H9 (cell line): Measurements from ENCODE around the gene HMOX1. TPM values are rescaled to one million over a fixed set of nuclear protein-coding genes. Genes with fewer than 3 reads are reported as not detected.

ENCODE experiments used
- DNase-seq: peaks from one replicate; pipeline ENCODE4 v3.0.0-alpha.2; 2017
- H2AFZ ChIP-seq: one replicate; pipeline ENCODE4 v1.6.1; 2013; ENCODE audit warnings: mild to moderate bottlenecking, low read length, control low read depth, moderate library complexity
- H2AK5ac ChIP-seq: 2 replicates; pipeline ENCODE4 v1.6.1; 2013; ENCODE audit warnings: low read length, control low read depth, mixed read lengths; ENCODE audit not compliant: insufficient read length
- H2BK120ac ChIP-seq: one replicate; pipeline ENCODE4 v1.6.1; 2013; ENCODE audit warnings: low read depth, mild to moderate bottlenecking, low read length, control low read depth, inconsistent platforms; ENCODE audit not compliant: poor library complexity, severe bottlenecking
- H2BK12ac ChIP-seq: 2 replicates; pipeline ENCODE4 v1.6.1; 2013; ENCODE audit warnings: low read length, control low read depth, mixed read lengths, low read depth; ENCODE audit not compliant: insufficient read length
- H2BK15ac ChIP-seq: 2 replicates; pipeline ENCODE4 v1.6.1; 2013; ENCODE audit warnings: low read depth, low read length, control low read depth
- H2BK20ac ChIP-seq: one replicate; pipeline ENCODE4 v1.6.1; 2013; ENCODE audit warnings: low read depth, mild to moderate bottlenecking, low read length, control low read depth, inconsistent platforms; ENCODE audit not compliant: poor library complexity, severe bottlenecking
- H2BK5ac ChIP-seq: 2 replicates; pipeline ENCODE4 v1.6.1; 2013; ENCODE audit warnings: low read length, control low read depth, mixed read lengths; ENCODE audit not compliant: insufficient read length
- H3K14ac ChIP-seq: 2 replicates; pipeline ENCODE4 v1.6.1; 2013; ENCODE audit warnings: low read length, control low read depth; ENCODE audit not compliant: insufficient read depth
- H3K18ac ChIP-seq: 2 replicates; pipeline ENCODE4 v1.6.1; 2013; ENCODE audit warnings: low read depth, mild to moderate bottlenecking, mixed read lengths, low read length, control low read depth; ENCODE audit not compliant: insufficient read length
- H3K23ac ChIP-seq: 2 replicates; pipeline ENCODE4 v1.6.1; 2013; ENCODE audit warnings: low read length, control low read depth, mixed read lengths, low read depth; ENCODE audit not compliant: insufficient read length
- H3K23me2 ChIP-seq: 2 replicates; pipeline ENCODE4 v1.6.1; 2013; ENCODE audit warnings: low read depth, mild to moderate bottlenecking, mixed read lengths, low read length, control low read depth; ENCODE audit not compliant: insufficient read length, poor library complexity, severe bottlenecking
- H3K27ac ChIP-seq: 2 replicates; pipeline ENCODE4 v1.5.1; 2013; ENCODE audit warnings: low read length, control low read depth, mixed read lengths, low read depth; ENCODE audit not compliant: insufficient read length
- H3K27me3 ChIP-seq: 2 replicates; pipeline ENCODE4 v1.6.1; 2013; ENCODE audit warnings: low read length, control low read depth, inconsistent platforms; ENCODE audit not compliant: insufficient read depth
- H3K4ac ChIP-seq: 2 replicates; pipeline ENCODE4 v1.6.1; 2013; ENCODE audit warnings: low read depth, mild to moderate bottlenecking, control low read depth, inconsistent platforms, low read length, moderate library complexity
- H3K4me1 ChIP-seq: 2 replicates; pipeline ENCODE4 v1.6.1; 2013; ENCODE audit warnings: low read length, control low read depth, inconsistent platforms; ENCODE audit not compliant: insufficient read depth
- H3K4me2 ChIP-seq: 2 replicates; pipeline ENCODE4 v1.6.1; 2013; ENCODE audit warnings: low read length, control low read depth, mixed read lengths; ENCODE audit not compliant: insufficient read length, insufficient read depth
- H3K56ac ChIP-seq: 2 replicates; pipeline ENCODE4 v1.6.1; 2013; ENCODE audit warnings: low read depth, mild to moderate bottlenecking, mixed read lengths, low read length, control low read depth; ENCODE audit not compliant: insufficient read length
- H3K79me1 ChIP-seq: 2 replicates; pipeline ENCODE4 v1.6.1; 2013; ENCODE audit warnings: low read depth, mild to moderate bottlenecking, moderate library complexity, low read length, control low read depth, inconsistent platforms; ENCODE audit not compliant: insufficient read depth, poor library complexity, severe bottlenecking
- H3K79me2 ChIP-seq: 2 replicates; pipeline ENCODE4 v1.6.1; 2013; ENCODE audit warnings: low read length, control low read depth, inconsistent platforms; ENCODE audit not compliant: insufficient read depth
- H3K9ac ChIP-seq: 2 replicates; pipeline ENCODE4 v1.6.1; 2013; ENCODE audit warnings: low read length, control low read depth, mixed read lengths; ENCODE audit not compliant: insufficient read length; ENCODE audit errors: extremely low read depth
- H3K9me3 ChIP-seq: one replicate; pipeline ENCODE4 v1.6.1; 2013; ENCODE audit warnings: low read depth, low read length, inconsistent platforms; ENCODE audit not compliant: control insufficient read depth
- H3T11ph ChIP-seq: one replicate; pipeline ENCODE4 v1.6.1; 2013; ENCODE audit warnings: mild to moderate bottlenecking, low read length, control low read depth, inconsistent platforms
- H4K20me1 ChIP-seq: one replicate; pipeline ENCODE4 v1.6.1; 2013; ENCODE audit not compliant: control insufficient read depth, insufficient read length, insufficient read depth
- H4K5ac ChIP-seq: 2 replicates; pipeline ENCODE4 v1.6.1; 2013; ENCODE audit warnings: low read depth, mild to moderate bottlenecking, mixed read lengths, low read length, control low read depth; ENCODE audit not compliant: insufficient read length
- H4K8ac ChIP-seq: replicated peaks from 2 replicates; pipeline ENCODE4 v1.6.1; 2013; ENCODE audit warnings: low read length, control low read depth, mixed read lengths, low read depth; ENCODE audit not compliant: insufficient read length
- H4K91ac ChIP-seq: 2 replicates; pipeline ENCODE4 v1.6.1; 2013; ENCODE audit warnings: low read depth, mild to moderate bottlenecking, moderate library complexity, mixed read lengths, low read length, control low read depth; ENCODE audit not compliant: insufficient read length
- H3K27ac Mint-ChIP-seq, 3 experiments: 2 replicates in 2 of 3; 3 replicates in 1 of 3; pipeline ENCODE4 v1.8.0; 2020 to 2021; ENCODE audit warnings: mixed read lengths in 3 of 3, mild to moderate bottlenecking in 1 of 3, moderate library complexity in 1 of 3
- H3K27me3 Mint-ChIP-seq: 2 replicates; pipeline ENCODE4 v1.8.0; 2021; ENCODE audit warnings: low read depth, mild to moderate bottlenecking, moderate library complexity, mixed read lengths
- H3K36me3 Mint-ChIP-seq, 3 experiments: 2 replicates in 2 of 3; 3 replicates in 1 of 3; pipeline ENCODE4 v1.8.0; 2020 to 2021; ENCODE audit warnings: low read depth in 3 of 3, mixed read lengths in 3 of 3; ENCODE audit not compliant: insufficient read depth in 1 of 3
- H3K4me1 Mint-ChIP-seq, 2 experiments: 2 replicates each; pipeline ENCODE4 v1.8.0; 2020; ENCODE audit warnings: mixed read lengths in 2 of 2
- H3K4me3 Mint-ChIP-seq, 2 experiments: 2 replicates in 1 of 2; 3 replicates in 1 of 2; pipeline ENCODE4 v1.8.0; 2020 to 2021; ENCODE audit warnings: mild to moderate bottlenecking in 2 of 2, mixed read lengths in 2 of 2, moderate library complexity in 1 of 2
- H3K9me3 Mint-ChIP-seq, 2 experiments: 2 replicates in 1 of 2; 3 replicates in 1 of 2; pipeline ENCODE4 v1.8.0; 2020; ENCODE audit warnings: mild to moderate bottlenecking in 2 of 2, mixed read lengths in 2 of 2, moderate library complexity in 1 of 2
- WGBS: extraction: QIAGEN DNeasy Blood & Tissue Kit; methylation state at CpG from one replicate; pipeline ENCODE4 v1.1.7; 2013; ENCODE audit warnings: missing lambda C conversion rate, low lambda C conversion rate, mixed read lengths; ENCODE audit not compliant: insufficient read length; ENCODE audit errors: extremely low coverage; 5-methylcytosine and 5-hydroxymethylcytosine counted together
- total RNA-seq: library from RNA; stranded (reverse); gene quantifications from 2 replicates; pipeline ENCODE4 v1.2.1, GENCODE V29; 2021
- TF ChIP-seq, protein P1 (sequence below): fragments of 200-600 bp; sonication (generic); conservative IDR thresholded peaks from 3 replicates; pipeline ENCODE4 v1.8.0; 2021; ENCODE audit warnings: antibody characterized with exemption, mild to moderate bottlenecking

HMOX1 gene
- total RNA-seq, 1 experiment from 2014 or later: 22.7 TPM

DNA sequence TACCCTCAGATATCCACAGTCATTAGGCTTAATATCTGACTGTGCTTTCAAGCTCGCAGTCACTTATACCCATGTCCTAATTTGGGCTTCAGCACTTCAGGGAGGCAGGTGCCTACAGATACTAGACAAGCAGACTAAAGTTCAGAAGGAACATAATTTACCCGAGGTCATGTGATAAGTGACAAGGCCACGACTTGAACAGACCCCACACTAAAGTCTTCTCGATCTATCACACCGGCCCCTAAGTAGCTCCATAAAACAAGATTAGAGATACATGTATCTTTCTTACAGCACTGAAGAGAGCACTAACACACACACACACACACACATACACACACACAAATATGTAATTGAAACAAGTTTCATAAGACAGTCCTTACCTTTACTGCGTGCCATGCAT lies 48.6 kb upstream of the HMOX1 start:
- Histone ChIP-seq H4K91ac (no peak overlapping the region), H4K20me1 (no peaks in the 10 kb centered on the region), H3K4ac (no peak overlapping the region), H3K9me3 (no peaks in the 10 kb centered on the region), H4K5ac (no peak overlapping the region), H2BK20ac (no peak overlapping the region), H3K23ac (no peak overlapping the region), H3K9ac (no peak overlapping the region), H3K4me2 (no peak overlapping the region), H3K79me1 (no peaks in the 10 kb centered on the region), H2AK5ac (no peak overlapping the region), H3K18ac (no peak overlapping the region), H3K79me2 (no peaks in the 10 kb centered on the region), H2BK5ac (no peak overlapping the region), H3K27me3 (no peaks in the 10 kb centered on the region), H3K4me1 (no peaks in the 10 kb centered on the region), H3K23me2 (no peaks in the 10 kb centered on the region), H3T11ph (no peak overlapping the region), H2BK15ac (no peak overlapping the region), H3K27ac (no peak overlapping the region), H3K14ac (no peak overlapping the region), H2BK120ac (no peak overlapping the region), H3K56ac (no peak overlapping the region), H2BK12ac (no peak overlapping the region), H2AFZ (no peak overlapping the region), H4K8ac (no peak overlapping the region)
- Mint-ChIP-seq H3K9me3 (no peaks in the 10 kb centered on the region), H3K27ac (no peak overlapping the region; a peak in 1 of 7 replicates), H3K4me1 (peaks cover under 1 to 4% of the 10 kb centered on the region in 2 experiments; a peak in 2 of 4 replicates), H3K4me3 (no peak overlapping the region), H3K27me3 (no peaks in the 10 kb centered on the region), H3K36me3 (peaks cover 19 to 49% (median 36%) of the 10 kb centered on the region in 3 experiments; a peak in 6 of 7 replicates)
- WGBS: no CpG with 5 or more reads among the region's 6 CpGs
- TF ChIP-seq, protein P1, sequence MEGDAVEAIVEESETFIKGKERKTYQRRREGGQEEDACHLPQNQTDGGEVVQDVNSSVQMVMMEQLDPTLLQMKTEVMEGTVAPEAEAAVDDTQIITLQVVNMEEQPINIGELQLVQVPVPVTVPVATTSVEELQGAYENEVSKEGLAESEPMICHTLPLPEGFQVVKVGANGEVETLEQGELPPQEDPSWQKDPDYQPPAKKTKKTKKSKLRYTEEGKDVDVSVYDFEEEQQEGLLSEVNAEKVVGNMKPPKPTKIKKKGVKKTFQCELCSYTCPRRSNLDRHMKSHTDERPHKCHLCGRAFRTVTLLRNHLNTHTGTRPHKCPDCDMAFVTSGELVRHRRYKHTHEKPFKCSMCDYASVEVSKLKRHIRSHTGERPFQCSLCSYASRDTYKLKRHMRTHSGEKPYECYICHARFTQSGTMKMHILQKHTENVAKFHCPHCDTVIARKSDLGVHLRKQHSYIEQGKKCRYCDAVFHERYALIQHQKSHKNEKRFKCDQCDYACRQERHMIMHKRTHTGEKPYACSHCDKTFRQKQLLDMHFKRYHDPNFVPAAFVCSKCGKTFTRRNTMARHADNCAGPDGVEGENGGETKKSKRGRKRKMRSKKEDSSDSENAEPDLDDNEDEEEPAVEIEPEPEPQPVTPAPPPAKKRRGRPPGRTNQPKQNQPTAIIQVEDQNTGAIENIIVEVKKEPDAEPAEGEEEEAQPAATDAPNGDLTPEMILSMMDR: no peak
- DNase-seq: no peak
